Astrocyte of the spinal cord (primary cell): Measurements from ENCODE around the gene LHFPL6.

Experiments used
- DNase-seq: peaks from one replicate; pipeline ENCODE4 v3.0.0; 2011; ENCODE audit warnings: low read depth, low spot score
- H3K4me3 ChIP-seq: 2 replicates; pipeline ENCODE4 v1.5.1; 2011; ENCODE audit warnings: low read depth, mild to moderate bottlenecking, low read length, moderate library complexity
- CTCF ChIP-seq: IDR thresholded peaks from 2 replicates; pipeline ENCODE4 v1.5.1; 2012; ENCODE audit warnings: low read depth, mild to moderate bottlenecking, low read length, inconsistent platforms
- in situ Hi-C: cut with HindIII; loops from 2 replicates; pipeline ENCODE4 v1.10.0; 2017; ENCODE audit warnings: low sequenced_read_pairs

The LHFPL6 gene

GRCh38 chr13:39602614-39603366 lies at the start of gene LHFPL6:
TSS of gene LHFPL6 (minus strand) at chr13:39603193.
- in situ Hi-C loops = no loop called here
- TF ChIP-seq CTCF = peak; percentile 62
- peak within 1 kb of the TSS; percentile 88 for H3K4me3 ChIP-seq
- DNase-seq = peak; percentile 83

- no peak for TF ChIP-seq CTCF
- no peak overlapping the region for H3K4me3 ChIP-seq
- no peak for DNase-seq
- in situ Hi-C loops = no loop called here
These were observed 43.1 kb upstream of the LHFPL6 start for GRCh38 chr13:39646122-39646521.

DNA sequence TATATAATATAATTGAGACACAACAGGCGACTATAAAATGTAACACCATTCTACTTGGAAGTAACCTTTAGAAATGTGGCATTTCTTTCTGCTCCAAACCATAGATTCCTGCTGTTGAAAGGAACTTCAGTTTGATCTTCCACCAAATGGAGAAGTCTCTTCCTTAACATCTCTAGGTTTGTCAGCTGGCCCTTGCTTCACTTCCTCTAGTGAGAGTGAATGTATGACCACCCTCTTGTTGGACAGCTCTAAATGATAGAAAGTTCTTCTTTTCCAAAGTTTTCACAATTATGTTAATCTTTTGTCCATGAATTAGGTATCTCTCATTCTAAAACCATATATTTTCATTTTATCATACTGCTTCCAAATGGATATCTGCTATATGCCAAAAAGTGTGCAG lies 38.7 kb upstream of the LHFPL6 start:
- in situ Hi-C loops = no loop called here
- no peak overlapping the region for H3K4me3 ChIP-seq
- TF ChIP-seq CTCF = no peak
- no peak for DNase-seq

- TF ChIP-seq CTCF = no peak
- in situ Hi-C loops = no loop called here
- no peak for DNase-seq
- no peak overlapping the region for H3K4me3 ChIP-seq
These were observed 34.9 kb upstream of the LHFPL6 start for GRCh38 chr13:39637890-39638289.

DNA sequence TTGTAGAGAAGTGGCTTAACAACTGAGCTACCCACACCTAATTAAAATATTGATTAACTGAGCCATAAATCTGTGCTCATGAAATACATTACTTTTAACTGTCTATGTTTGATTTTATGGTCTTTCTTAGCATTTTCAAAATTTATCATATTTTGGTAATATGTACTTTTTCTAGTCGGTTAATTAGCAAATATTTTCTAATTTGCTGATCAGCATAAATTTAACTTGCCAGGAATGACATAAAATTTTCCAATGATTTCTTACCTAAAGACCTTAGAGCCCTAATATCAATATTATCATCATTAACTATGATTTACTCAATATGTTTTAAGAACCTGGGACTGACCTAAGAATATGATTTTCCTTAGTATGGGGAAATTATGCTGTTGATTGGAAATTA lies 32.6 kb upstream of the LHFPL6 start:
- H3K4me3 ChIP-seq = no peak overlapping the region
- in situ Hi-C loops = no loop called here
- TF ChIP-seq CTCF = no peak
- no peak for DNase-seq

GRCh38 chr13:39632994-39633393 lies 30.0 kb upstream of the LHFPL6 start:
- TF ChIP-seq CTCF = no peak
- in situ Hi-C loops = no loop called here
- no peak overlapping the region for H3K4me3 ChIP-seq

More at GRCh38 chr13:39632994-39633393, 30.0 kb upstream of the LHFPL6 start:
- DNase-seq = no peak
